Breast epithelium (tissue), 3 donors: Measurements from ENCODE around the gene SUFU.

ENCODE experiments used
- POLR2A ChIP-seq: fragments of 450-650 bp; IDR thresholded peaks from one replicate; pipeline ENCODE4 v1.6.1; 2016; ENCODE audit warnings: antibody characterized with exemption, mild to moderate bottlenecking, moderate library complexity
- POLR2AphosphoS5 ChIP-seq, 3 donors: sonication (generic); formaldehyde crosslinking; IDR thresholded peaks; one replicate each; pipeline ENCODE4 v1.6.1; 2017; ENCODE audit warnings: antibody characterized with exemption in 3 of 3
- TF ChIP-seq, protein P1 (sequence below), 3 donors: fragments of 450-650 bp; IDR thresholded peaks; one replicate each; pipeline ENCODE4 v1.5.1; 2016 to 2017; ENCODE audit warnings: antibody characterized with exemption in 3 of 3, mild to moderate bottlenecking in 3 of 3, moderate library complexity in 3 of 3

DNA sequence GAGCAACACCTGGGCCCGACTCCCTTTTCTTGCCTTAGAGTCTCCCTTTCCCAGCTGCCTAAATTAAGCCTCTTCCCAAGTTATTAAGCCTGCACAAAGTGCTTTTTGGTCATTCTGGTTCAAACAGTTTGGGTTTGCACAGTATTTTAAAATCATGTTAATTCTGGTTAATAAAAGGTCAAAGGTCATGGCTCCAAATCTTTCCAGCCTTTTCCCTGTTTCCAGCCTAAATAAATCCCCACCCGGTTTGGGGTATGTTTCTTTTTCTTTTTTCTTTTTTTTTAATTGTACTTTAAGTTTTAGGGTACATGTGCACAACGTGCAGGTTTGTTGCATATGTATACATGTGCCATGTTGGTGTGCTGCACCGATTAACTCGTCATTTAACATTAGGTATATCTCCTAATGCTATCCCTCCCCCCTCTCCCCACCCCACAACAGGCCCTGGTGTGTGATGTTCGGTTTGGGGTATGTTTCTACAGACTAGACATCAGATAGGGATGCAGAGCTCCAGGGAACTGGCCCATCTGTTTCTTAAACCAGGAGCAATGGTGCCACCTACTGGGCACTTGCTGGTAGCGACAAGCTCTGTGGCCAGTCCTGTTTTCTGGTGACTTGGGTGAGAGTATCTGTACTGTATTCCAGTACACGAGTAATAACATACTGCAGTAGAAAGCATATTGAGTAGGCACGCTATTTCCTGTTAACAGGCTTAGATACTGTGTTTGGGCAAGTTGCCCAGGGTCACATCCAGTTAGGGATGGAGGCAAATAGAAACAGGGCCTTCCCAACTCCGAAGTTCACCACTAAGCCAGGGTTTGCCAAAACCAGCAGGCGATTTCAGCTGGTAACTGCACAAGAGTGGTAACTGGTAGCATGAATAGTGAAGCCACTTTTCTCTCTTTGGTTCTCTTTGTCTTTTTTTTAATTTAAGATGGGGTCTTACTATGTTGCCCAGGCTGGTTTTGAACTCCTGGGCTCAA lies 80.0 kb downstream of the SUFU start:
- TF ChIP-seq, protein P1, sequence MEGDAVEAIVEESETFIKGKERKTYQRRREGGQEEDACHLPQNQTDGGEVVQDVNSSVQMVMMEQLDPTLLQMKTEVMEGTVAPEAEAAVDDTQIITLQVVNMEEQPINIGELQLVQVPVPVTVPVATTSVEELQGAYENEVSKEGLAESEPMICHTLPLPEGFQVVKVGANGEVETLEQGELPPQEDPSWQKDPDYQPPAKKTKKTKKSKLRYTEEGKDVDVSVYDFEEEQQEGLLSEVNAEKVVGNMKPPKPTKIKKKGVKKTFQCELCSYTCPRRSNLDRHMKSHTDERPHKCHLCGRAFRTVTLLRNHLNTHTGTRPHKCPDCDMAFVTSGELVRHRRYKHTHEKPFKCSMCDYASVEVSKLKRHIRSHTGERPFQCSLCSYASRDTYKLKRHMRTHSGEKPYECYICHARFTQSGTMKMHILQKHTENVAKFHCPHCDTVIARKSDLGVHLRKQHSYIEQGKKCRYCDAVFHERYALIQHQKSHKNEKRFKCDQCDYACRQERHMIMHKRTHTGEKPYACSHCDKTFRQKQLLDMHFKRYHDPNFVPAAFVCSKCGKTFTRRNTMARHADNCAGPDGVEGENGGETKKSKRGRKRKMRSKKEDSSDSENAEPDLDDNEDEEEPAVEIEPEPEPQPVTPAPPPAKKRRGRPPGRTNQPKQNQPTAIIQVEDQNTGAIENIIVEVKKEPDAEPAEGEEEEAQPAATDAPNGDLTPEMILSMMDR (IDR thresholded peaks at IDR 0.05) = peak; percentile 71 to 84 (median 78)
- TF ChIP-seq POLR2A (no peak), POLR2AphosphoS5 (IDR thresholded peaks at IDR 0.05) (no peak)
